Stimulated activated CD8-positive, alpha-beta memory T cell treated with anti-CD3 and anti-CD28 coated beads, Interleukin-12 subunit alpha, Interleukin-12 subunit beta, amount 100 ng/mL, for 1 hour (primary cell): Measurements from ENCODE around the gene RAB43.
A peak's percentile ranks its signal among the peaks of the same experiment; 100 is the strongest.
"Not testable (repeated sequence)": the region's sequence is repeated elsewhere in the genome, so short reads cannot be mapped to it uniquely, and the experiment has no call there.

ENCODE experiments used
- DNase-seq: peaks from one replicate; pipeline ENCODE4 v3.0.0-alpha.2; 2020; ENCODE audit warnings: low read depth

RAB43 gene

GRCh38 chr3:129121792-129122411 lies at the start of gene RAB43:
Gene RAB43 (minus strand): TSS chr3:129121804. CDS start chr3:129121489, 315 bp downstream.
- peak; percentile 86 for DNase-seq

DNA sequence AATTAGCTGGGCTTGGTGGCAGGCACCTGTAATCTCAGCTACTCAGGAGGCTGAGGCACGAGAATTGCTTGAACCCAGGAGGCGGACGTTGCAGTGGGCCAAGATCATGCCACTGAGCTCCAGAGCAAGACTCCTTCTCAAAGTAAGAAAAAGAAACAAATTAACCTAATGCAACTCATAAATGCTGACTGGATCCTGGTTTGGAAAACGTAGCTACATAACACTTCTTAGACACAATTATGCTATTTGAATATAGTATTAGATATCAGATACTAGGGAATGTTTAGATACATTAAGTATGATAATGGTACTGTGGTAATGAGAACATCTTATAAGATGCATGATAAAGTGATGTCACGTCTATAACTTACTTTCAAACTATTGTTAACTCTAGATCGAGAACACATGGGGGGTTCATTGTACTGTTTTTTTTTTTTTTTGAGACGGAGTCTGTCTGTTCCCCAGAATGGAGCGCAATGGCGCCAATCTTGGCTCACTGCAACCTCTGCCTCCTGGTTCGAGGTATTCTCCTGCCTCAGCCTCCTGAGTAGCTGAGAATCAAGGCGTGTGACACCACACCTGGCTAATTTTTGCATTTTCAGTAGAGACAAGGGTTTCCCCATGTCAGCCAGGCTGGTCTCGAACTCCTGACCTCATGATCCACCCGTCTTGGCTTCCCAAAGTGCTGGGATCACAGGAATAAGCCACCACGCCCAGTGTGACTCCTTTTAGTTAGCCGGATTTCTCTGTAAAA lies 45.2 kb upstream of the RAB43 start:
- no peak for DNase-seq

- DNase-seq, result not testable (repeated sequence)
Measured at GRCh38 chr3:129165594-129165993, 44.0 kb upstream of the RAB43 start.

DNA sequence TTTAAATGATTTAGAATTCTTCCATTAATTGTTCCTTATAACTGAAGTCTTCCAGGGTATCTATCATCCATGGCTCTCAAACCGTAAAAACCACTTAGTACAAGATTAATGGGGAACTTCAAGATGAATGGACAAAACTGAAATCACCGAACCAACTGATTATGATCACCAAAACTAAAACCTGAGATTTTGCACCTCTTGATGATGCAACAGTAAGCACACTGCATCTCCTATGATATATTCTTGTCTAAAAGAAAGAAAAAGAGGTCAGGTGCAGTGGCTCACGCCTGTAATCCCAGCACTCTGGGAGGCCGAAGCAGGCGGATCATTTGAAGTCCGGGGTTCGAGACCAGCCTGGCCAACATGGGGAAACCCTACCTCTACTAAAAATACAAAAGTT lies 42.9 kb upstream of the RAB43 start:
- DNase-seq, result no peak

DNA sequence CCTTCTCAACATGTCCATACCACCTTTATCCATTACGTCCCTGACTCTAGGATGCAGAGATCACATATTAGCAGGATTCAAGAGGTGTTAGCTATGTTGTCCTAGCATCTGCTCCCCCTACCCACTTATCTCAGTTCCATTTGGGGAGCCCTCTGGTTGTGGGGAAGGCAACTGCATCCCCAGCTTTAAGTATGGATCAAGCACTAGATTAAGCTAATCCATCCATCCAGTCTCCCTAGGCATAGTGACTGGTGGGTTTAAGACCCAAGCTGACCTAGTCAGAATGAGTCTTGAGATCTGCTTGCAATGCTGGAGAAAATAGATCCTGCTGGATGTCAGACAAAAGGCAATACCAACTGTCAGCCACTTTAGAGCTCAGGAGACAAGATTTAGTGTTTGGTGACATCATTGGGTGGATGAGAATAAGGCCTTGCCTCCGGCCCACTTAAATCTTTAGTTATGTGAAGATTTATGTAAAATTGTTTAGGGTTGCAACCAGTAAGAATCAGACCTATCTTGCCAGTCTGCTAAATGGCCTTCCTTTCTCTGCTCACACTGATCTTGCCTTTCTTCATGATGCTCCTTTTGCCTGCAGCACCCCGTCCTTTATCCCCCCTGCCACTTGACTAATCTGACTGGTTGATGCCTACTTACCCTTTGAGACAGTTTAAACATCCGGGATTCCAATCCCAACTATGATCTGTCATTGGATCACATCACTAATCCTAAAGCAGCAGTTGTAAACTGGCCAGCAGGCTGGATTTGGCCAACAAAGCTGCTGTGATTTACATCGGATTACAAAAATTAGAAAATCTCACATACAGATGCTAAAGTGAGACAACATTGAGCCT lies 41.4 kb upstream of the RAB43 start:
- DNase-seq, result no peak

- no peak for DNase-seq
Measured at GRCh38 chr3:129161860-129162271, 40.3 kb upstream of the RAB43 start.

DNA sequence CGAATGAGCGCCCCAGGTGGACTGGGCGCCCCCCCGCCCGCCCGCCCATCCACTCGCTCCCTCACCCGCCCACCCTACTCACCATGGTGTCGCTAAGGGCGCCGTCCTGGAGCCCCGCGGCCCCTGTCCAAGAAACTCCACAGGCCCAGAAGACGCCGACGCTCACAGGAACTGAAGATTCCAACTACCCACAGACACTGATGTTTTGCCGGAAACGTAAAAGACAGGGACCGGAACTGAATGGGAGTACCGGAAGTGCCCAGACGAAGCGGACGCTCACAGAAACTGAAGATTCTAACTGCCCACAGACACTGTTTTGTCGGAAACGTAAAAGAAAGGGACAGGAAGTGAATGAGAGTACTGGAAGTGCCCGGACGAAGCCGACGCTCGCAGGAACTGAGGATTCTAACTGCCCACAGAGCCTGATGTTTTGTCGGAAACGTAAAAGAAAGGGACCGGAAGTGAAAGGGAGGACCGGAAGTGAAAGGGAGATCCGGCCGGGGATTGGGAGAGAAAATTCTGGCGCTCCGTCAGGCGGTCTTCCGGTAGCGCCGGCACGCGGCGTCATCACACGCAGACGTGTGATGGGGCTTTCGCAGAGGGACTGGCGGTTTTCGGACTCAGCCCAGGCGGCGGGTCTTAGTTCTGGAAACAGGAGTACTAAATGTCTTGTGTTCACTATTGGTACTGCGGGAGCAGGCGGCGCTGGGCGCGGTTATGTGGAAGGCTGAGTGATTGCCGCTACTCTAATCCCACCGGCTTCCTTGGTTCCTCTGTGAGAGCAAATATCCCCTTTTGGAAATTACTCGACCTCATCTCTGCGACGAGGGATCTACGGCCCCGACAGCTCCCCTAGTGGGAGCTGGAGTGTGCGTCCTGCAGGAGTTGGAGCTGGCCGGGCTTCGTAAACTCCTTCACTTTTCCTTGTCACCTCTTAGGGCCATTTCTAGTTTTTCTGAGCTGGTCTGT lies 39.6 kb upstream of the RAB43 start, which contains the start of gene ISY1:
ISY1 (minus strand) TSS at position 173 of the 969 bp plus-strand sequence; CDS start at position 85, 88 bp downstream.
- peak; percentile 77 for DNase-seq

- DNase-seq, result no peak
Measured at GRCh38 chr3:129144786-129145185, 23.2 kb upstream of the RAB43 start.

GRCh38 chr3:129141011-129141410 lies 19.4 kb upstream of the RAB43 start:
- not testable (repeated sequence) for DNase-seq

DNA sequence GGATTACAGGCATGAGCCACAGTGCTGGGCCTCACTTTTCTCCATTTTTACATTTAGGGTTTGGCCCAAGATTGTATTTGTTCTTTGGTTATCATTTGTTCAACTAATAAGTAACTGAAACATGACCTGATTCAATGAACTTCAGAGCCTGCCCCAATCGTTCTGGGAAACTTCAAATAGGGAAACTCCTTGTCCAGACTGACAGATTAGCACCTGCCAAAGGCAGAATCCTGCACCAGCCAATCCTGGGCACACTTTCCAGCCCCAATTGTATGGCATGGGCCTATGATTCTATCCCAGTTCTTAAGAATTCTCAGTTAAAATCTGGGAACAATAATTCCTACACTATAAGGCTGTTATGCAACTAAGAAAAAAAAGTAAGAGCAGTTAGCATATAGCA lies 18.3 kb upstream of the RAB43 start:
- DNase-seq, result no peak

- not testable (repeated sequence) for DNase-seq
Measured at GRCh38 chr3:129136275-129136674, 14.7 kb upstream of the RAB43 start.

- no peak for DNase-seq
Measured at GRCh38 chr3:129132097-129132866, 10.7 kb upstream of the RAB43 start.

DNA sequence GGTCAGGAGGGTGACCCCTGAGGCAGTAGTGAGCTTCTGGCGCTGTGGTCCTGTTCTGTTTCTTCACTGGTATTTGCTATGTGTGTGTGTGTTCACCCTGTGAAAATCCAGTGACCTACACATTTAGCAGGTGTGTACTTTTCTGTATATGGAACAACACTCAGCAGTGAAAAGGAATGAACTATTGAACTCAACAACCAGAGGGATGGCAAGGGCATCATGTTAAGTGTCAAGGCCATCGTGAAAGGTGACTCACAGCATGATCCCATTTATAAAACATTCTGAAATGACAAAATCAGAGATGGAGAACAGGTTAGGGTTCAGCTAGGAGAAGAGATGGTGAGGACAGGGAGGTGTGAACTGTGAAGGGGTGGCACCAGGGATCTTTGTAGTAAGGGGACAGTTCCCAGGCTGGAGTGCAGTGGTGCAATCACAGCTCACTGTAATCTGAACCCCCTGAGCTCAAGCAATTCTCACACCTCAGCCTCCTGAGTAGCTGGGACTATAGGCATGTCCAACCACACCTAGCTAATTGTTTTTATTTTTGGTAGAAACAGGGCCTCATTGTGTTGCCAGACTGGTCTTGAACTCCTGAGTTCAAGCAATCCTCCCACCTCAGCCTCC lies 10.0 kb upstream of the RAB43 start:
- no peak for DNase-seq

GRCh38 chr3:129130291-129130813 lies 8.7 kb upstream of the RAB43 start:
- no peak for DNase-seq

GRCh38 chr3:129128357-129129155 lies 7.0 kb upstream of the RAB43 start:
- no peak for DNase-seq

DNA sequence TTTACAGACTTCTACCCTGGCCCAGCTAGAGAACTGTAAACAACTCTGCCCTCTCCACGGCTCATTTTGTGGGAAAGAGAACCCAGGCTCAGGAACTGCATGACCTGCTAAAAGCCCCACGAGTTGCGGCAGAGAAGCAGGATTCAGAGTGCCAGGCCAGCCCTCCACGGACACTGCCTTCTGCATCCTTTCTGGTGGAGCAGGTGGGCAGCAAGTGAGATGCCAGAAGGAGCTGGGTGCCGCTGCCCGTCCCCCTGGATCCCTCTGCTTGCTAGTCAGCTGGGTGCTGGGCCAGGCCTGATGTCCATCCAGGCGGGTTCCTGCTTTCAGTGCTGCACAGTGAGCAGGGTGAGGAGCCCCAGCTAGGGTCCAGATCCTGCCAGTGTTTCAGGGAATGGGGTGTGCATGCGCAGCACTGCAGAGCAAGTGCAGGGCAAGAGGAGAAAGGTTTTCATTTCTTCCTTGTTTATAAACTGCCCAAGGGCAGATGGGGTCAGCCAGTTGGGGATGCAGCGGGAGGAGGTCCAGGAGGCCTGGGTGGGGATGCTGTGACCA lies 5.2 kb upstream of the RAB43 start:
- no peak for DNase-seq

DNA sequence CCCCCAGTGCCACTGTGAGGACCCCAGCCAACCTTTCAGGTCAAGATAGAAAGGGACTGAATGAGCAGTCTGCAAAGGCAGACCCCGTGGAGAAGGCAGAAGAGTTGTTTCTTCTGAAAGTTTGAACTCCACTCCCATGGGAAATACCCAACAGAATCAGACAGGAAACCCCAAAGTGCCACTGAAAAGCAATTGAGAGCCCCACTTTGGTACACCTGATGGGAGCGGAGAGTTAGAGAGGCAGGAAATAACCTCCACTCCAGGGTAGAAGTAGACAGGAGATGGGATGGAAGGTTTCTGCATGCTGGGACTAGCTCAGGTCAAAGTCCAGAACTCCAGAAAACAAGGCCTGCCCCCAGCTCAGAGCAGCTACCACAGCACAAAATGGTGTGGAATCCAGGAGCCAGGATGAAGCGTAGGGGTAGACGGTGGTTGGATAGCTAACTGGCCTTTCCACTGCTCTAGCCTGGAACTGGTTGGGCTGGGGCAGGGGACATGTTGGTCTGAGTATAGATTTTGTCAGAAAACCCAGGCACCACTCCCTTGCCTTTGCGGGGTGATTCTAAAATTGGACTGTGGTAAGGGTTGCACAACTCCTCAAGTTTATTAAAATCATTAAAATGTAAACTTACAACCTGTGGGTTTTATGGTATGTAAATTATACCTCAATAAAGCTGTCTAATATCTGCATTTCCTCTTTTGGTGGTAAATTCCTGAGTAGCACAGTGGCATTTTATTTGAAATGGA lies 1.9 kb upstream of the RAB43 start:
- DNase-seq, result no peak

DNA sequence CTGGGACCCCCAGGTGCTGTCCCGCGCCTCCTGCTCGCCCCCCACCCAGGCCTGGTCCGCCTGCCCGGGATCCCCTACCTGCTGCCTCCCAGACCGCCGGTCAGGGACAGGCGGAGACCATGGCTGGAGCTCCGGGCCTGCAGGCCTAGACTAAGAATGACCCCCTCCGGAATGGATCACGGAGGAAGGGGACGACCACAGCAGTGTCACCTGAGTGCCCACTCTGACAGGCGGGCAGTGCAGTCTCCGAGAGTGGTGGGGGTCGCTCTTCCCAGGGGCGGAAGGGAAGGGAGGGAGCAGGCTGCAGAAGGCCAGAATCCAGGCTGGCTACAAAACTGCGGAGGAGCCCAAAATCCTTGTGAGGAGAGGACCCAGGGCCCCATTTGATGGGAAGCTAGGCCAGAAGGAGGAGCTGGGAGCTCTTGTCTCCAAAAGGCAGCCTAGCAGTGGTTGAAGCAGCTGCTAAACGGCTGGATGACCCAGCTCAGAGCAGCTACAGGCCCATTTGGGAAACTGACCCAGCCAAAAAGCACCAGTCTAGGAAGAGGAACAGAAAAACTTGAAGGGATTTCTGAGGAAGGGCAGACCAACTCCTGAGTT lies 908 bp upstream of the RAB43 start:
- DNase-seq, result no peak
